ENCODE results near the gene CELF2. TPM values are rescaled to one million over a fixed set of nuclear protein-coding genes. Genes with fewer than 3 reads are reported as not detected.

The CELF2 gene
- total RNA-seq, 1 experiment from 2014 or later, result not detected

DNA sequence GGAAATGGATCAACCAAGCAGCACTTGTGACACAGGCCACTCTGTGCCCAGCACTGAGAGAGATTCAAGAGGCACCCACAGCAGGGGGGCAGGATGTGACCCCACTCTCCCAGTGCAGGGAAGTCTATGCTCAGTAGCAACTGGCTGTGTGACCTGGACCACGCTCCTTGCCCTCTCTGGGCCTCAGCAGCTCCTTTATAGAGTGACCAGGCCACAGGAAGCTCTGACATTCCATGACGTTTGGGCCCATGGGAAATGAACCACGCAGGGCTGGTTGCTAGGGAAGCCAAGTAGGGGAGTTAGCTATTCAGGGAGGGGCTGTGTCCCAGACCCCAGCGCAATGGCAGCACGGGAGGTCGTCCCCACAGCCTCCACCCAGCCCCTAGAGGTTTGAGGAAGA is 361.2 kb downstream of the CELF2 start:
- no peak for DNase-seq
- H3K4me1 Mint-ChIP-seq (ENCODE audit: low read depth, unreplicated experiment), result no peaks in the 10 kb centered on the region
- H3K36me3 Mint-ChIP-seq (ENCODE audit: insufficient read depth, unreplicated experiment), result no peaks in the 10 kb centered on the region
- H3K4me3 Mint-ChIP-seq (ENCODE audit: low read depth, unreplicated experiment), result no peak overlapping the region
- no TSS peak for BruUV-seq (replicated peaks)
- CTCF ChIA-PET, result interaction anchor here (0.7 kb wide), 1 partner anchor 1086 kb away, joined by 3 read pairs; no protein-coding TSS in a partner anchor
- intact Hi-C loops (cut with micrococcal nuclease; ENCODE audit: unreplicated experiment), result no loop called here
- no peak overlapping the region for H3K27ac Mint-ChIP-seq (ENCODE audit: unreplicated experiment)
- H3K27me3 Mint-ChIP-seq (ENCODE audit: unreplicated experiment), result peaks cover 37% of the 10 kb centered on the region
- H3K9me3 Mint-ChIP-seq (ENCODE audit: low read depth, unreplicated experiment), result no peaks in the 10 kb centered on the region
- TF ChIP-seq, protein P1, sequence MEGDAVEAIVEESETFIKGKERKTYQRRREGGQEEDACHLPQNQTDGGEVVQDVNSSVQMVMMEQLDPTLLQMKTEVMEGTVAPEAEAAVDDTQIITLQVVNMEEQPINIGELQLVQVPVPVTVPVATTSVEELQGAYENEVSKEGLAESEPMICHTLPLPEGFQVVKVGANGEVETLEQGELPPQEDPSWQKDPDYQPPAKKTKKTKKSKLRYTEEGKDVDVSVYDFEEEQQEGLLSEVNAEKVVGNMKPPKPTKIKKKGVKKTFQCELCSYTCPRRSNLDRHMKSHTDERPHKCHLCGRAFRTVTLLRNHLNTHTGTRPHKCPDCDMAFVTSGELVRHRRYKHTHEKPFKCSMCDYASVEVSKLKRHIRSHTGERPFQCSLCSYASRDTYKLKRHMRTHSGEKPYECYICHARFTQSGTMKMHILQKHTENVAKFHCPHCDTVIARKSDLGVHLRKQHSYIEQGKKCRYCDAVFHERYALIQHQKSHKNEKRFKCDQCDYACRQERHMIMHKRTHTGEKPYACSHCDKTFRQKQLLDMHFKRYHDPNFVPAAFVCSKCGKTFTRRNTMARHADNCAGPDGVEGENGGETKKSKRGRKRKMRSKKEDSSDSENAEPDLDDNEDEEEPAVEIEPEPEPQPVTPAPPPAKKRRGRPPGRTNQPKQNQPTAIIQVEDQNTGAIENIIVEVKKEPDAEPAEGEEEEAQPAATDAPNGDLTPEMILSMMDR (IDR thresholded peaks at IDR 0.05; ENCODE audit: unreplicated experiment), result no peak

DNA sequence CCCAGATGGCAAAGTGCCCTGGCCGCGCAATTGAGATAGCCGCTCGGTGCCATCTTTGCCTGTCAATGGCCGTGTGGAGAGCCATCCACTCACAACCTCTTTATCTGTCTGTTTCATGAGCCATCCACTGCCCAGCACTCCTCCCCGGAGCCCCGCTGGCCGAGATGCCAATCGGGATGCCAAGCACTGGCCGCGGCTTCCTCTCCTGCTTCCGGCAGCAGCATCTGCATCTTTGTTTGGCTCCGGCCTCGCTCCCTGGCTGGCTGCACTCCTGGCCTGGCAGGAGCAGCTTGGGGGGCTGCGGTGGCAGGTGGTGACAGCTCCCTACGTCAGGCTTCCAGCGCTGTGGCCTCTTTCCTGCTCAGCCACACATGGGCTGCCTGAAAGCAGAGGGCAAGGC is 362.1 kb downstream of the CELF2 start:
- no peak overlapping the region for H3K4me3 Mint-ChIP-seq (ENCODE audit: low read depth, unreplicated experiment)
- H3K4me1 Mint-ChIP-seq (ENCODE audit: low read depth, unreplicated experiment), result no peaks in the 10 kb centered on the region
- no peaks in the 10 kb centered on the region for H3K9me3 Mint-ChIP-seq (ENCODE audit: low read depth, unreplicated experiment)
- DNase-seq, result no peak
- CTCF ChIA-PET, result no interaction called here
- BruUV-seq (replicated peaks), result no TSS peak
- peaks cover 37% of the 10 kb centered on the region for H3K27me3 Mint-ChIP-seq (ENCODE audit: unreplicated experiment)
- no peaks in the 10 kb centered on the region for H3K36me3 Mint-ChIP-seq (ENCODE audit: insufficient read depth, unreplicated experiment)
- intact Hi-C loops (cut with micrococcal nuclease; ENCODE audit: unreplicated experiment), result no loop called here
- H3K27ac Mint-ChIP-seq (ENCODE audit: unreplicated experiment), result no peak overlapping the region
- TF ChIP-seq, protein P1 (IDR thresholded peaks at IDR 0.05; ENCODE audit: unreplicated experiment), result no peak

DNA sequence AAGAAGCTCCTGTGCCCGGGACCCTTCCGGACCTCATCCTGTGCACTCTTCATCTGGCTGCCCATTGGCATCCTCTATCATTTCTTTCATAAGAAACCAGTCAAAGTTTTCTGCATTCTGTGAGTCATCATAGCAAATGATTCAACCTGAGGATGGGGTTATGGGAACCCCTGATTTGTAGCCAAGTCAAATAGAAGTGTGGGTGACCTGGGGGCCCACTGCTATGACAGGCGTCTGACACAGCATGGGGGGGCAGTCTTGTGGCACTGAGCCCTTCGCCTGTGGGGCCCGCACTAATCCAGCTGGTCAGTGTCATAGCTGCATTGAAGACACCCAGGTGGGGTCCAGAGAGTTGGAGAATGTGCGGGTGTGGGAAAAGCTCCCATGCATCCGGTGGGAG is 363.4 kb downstream of the CELF2 start:
- TF ChIP-seq, protein P1 (IDR thresholded peaks at IDR 0.05; ENCODE audit: unreplicated experiment), result no peak
- Mint-ChIP-seq H3K27me3 (ENCODE audit: unreplicated experiment) (peaks cover 37% of the 10 kb centered on the region), H3K9me3 (ENCODE audit: low read depth, unreplicated experiment) (no peaks in the 10 kb centered on the region), H3K27ac (ENCODE audit: unreplicated experiment) (no peak overlapping the region), H3K4me1 (ENCODE audit: low read depth, unreplicated experiment) (no peaks in the 10 kb centered on the region), H3K4me3 (ENCODE audit: low read depth, unreplicated experiment) (no peak overlapping the region), H3K36me3 (ENCODE audit: insufficient read depth, unreplicated experiment) (no peaks in the 10 kb centered on the region)
- intact Hi-C loops (cut with micrococcal nuclease; ENCODE audit: unreplicated experiment), result no loop called here
- BruUV-seq (replicated peaks), result no TSS peak
- DNase-seq, result no peak
- CTCF ChIA-PET, result no interaction called here

DNA sequence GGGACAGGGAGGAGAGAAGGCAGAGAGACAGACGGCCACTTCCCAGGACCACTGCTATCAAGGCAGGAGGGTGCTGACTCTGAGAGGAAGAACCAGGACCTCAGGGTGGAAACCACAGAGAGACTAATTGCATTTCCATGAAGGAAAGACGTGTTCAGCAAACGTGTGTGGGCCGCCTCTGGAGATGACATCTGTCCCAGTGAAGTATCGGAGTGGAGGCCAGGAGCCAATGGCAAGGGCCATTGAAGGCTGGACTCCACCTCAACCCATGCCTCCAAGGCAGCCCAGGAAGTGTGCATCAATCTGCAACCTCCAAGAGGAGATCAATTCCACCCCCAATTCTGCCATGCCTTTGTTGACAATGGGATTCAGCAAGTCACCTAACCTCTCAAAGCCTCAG is 363.8 kb downstream of the CELF2 start:
- BruUV-seq (replicated peaks), result no TSS peak

More for the DNA sequence above, 363.8 kb downstream of the CELF2 start:
- no peaks in the 10 kb centered on the region for H3K9me3 Mint-ChIP-seq (ENCODE audit: low read depth, unreplicated experiment)
- H3K27me3 Mint-ChIP-seq (ENCODE audit: unreplicated experiment), result peaks cover 41% of the 10 kb centered on the region
- H3K36me3 Mint-ChIP-seq (ENCODE audit: insufficient read depth, unreplicated experiment), result no peaks in the 10 kb centered on the region
- CTCF ChIA-PET, result no interaction called here
- intact Hi-C loops (cut with micrococcal nuclease; ENCODE audit: unreplicated experiment), result no loop called here
- H3K4me1 Mint-ChIP-seq (ENCODE audit: low read depth, unreplicated experiment), result no peaks in the 10 kb centered on the region
- TF ChIP-seq, protein P1 (IDR thresholded peaks at IDR 0.05; ENCODE audit: unreplicated experiment), result no peak
- DNase-seq, result no peak
- H3K4me3 Mint-ChIP-seq (ENCODE audit: low read depth, unreplicated experiment), result no peak overlapping the region
- H3K27ac Mint-ChIP-seq (ENCODE audit: unreplicated experiment), result no peak overlapping the region
